IPS-18c (cell line): ENCODE measurements around the gene PNKP.

ENCODE experiments used
- H3K4me3 ChIP-seq: 2 replicates; pipeline ENCODE4 v1.7.0; 2013; ENCODE audit warnings: low read depth, mild to moderate bottlenecking, low read length, moderate library complexity; ENCODE audit not compliant: insufficient read depth
- H3K9me3 ChIP-seq: one replicate; pipeline ENCODE4 v1.6.1; 2013; ENCODE audit warnings: mild to moderate bottlenecking, low read length, moderate library complexity; ENCODE audit not compliant: control insufficient read depth, insufficient read depth

The PNKP gene

DNA sequence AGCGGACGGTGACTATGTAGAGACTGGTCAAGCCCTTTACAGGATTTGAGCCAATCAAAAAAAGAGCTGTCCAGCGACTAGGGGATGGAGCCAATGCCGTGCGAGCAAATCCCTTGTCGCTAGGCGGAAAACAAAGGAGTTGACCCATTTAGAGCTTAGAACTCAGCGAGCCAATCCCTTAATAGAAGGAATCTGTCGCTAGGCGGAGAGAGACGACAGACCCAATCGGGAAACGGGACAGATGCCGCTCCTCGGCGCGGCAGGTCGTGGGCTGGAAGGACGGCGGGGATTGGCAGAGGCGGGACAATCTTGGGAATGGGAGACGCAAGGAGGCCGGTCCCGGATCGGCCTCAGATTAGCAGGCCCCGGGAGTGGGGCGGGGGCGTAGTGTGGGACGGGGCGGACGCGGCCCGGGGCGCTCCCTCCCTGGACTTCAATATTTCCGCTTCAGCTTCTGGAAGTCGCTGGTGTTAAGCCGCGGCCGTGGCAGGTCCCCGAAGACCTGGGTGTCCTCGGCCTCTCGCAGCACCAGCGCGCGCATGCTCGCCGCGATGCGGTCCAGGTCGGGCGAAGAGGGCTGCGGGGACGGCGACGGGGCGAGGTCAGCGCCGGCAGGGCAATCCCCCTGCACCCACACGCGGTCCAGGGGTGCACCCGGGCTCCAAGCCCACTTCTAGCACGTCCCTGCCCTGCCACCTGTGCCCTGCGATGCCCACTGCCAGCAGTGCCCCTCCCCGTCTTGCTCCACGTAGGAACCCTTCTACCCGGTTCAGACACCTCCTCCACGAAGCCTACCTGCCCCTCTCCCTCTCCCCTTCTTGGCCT is 2.3 kb upstream of the PNKP start:
- Histone ChIP-seq H3K9me3 (peaks cover 2% of the 10 kb centered on the region), H3K4me3 (peak overlapping the region; percentile 62)

GRCh38 chr19:49869009-49869483 is 1.7 kb upstream of the PNKP start:
- Histone ChIP-seq H3K9me3 (peaks cover 2% of the 10 kb centered on the region), H3K4me3 (peak overlapping the region; percentile 46; the same call in 1 of the 2 replicates)

GRCh38 chr19:49864890-49865289 is 2.5 kb downstream of the PNKP start:
- H3K4me3 ChIP-seq: 0 out of 2 replicates have a peak overlapping the region, but pooled peaks have one; percentile 15

DNA sequence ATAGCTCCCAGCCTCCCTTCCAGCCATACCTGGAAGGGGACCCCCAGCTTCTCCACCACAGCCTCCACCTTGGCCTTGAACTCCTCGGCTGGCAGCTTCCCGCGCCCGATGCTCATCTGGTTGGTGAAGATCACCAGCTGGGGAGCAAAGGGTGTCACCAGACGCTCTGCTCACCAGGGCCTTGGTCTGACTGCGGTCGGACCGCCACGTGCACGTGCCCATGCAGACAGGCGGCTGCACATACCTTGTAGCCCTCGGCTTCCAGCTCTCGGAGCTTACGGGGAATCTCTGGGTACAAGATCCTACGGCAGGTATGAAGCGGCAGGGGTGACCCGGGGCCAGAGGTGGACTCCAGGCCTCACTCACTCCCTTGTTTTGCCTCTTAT is 3.4 kb downstream of the PNKP start:
- peaks cover 2% of the 10 kb centered on the region for H3K9me3 ChIP-seq
- no peak overlapping the region for H3K4me3 ChIP-seq

More at GRCh38 chr19:49864890-49865289, 2.5 kb downstream of the PNKP start:
- H3K9me3 ChIP-seq: peaks cover 2% of the 10 kb centered on the region

DNA sequence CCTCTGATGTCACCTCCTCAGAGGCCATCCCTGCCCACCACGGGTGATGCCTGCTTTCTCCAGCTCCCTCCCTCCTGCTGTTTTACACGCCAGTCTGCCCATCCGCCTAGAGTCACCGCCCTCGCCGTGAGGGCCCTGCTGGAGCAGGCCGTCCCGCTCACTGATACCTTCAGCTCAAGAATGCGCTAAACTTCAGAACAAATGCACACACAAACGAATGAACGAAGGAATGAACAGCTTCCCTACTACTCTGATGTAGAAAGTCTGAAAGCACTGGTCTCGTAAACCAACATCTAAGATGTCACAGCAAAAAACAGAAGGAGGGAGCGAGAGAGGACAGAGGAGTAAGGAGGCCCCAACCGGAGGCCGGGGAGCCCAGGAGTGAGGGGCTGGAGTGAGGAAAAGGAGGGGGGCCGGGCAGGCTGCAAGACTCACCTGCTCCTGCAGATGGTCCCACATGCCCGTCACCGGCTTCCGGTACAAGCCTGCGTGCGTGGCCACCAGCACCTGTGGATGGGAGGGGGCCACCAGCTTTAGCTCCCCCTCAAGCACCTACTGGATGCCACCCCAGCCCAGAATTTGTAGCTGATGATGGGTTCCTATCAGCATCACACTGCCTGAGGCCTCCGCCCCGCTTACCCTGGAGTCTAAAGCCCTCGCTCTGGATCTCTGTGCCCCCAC is 4.0 kb downstream of the PNKP start:
- H3K9me3 ChIP-seq: peaks cover 2% of the 10 kb centered on the region
- no peak overlapping the region for H3K4me3 ChIP-seq

DNA sequence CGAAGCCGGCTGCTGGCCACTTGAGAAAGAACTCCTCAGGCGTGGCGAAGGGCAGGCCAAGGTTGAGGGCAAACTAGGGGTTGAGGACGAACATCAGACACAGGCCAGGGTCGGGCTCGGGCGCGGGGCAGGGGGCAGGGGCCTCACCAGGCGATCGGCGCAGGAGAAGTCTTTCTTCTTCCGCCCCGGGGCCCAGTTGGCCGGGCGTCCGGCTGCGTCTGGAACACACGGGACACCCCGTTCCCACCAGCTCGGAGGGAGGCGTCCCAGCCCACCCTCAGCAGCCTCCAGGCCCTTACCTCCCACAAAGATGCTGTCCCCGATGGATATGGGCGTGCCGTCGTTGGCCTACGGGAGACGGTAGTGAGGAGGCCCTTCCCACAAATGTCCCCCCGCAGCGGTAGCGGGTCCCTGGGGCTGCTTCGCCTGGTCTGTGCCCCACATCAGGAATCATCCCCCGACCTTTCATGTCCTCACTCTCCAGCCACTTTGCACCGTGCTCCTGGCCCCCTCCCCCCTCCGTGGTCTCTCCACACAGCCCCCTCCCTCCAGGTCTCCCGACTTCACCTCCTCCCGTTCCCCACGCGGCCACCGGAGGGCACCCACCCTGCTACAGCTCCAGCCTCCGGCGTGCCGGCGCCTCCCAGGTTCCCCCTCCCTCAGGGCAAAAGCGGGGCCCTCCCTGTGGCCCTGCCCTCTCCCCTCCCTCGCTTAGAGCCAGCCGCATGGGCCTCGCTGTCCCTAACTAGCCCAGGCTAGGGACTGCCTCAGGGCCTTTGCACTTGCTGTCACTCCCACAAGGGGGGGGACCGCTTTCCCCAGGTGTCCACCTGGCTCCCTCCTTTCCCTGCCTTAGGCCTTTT is 4.8 kb downstream of the PNKP start:
- H3K4me3 ChIP-seq: no peak overlapping the region
- H3K9me3 ChIP-seq: no peaks in the 10 kb centered on the region

DNA sequence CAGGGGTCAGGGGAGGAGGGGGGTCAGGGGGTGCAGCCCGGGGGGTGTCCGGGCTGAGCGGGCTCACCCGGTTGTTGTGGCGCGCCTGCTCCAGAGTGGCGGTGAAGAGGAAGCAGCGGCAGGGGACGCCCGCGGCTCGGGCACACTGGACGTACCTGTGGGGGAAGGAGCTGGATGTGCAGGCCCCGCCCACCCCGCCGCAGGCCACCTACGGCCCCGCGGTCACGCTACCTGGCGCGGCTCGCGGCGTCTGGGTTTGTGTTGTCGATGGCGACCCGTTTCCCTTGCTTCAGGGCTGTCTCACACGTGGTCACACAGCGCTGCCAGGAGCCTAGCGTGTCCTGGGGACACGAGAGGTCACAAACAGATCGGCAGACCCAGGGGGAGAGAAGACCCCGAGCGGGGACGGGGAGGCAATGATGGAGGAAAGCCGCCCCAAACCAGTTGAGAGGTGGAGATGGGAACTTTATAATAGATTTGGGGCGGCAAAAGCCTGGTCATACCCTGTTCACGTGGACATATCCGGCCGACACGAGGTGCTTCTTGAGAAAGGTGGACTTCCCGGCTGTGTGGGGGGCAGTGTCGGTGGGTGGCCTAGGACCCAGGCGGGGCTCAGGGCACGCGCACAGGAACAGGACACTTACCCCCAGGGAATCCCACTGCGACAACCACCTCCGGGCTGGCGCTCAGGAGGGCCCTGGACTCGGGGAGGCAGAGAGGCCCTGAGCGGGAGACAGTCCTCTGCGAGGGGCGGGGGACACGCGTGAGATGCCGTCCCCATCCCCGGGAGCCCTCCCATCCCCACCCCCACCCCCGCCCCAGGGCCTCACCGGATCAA is 5.6 kb downstream of the PNKP start:
- no peaks in the 10 kb centered on the region for H3K9me3 ChIP-seq
- H3K4me3 ChIP-seq: no peak overlapping the region

- H3K4me3 ChIP-seq: no peak overlapping the region
- no peaks in the 10 kb centered on the region for H3K9me3 ChIP-seq
Measured at GRCh38 chr19:49861107-49861506, 6.3 kb downstream of the PNKP start.

GRCh38 chr19:49860336-49861102 is 6.9 kb downstream of the PNKP start:
- no peak overlapping the region for H3K4me3 ChIP-seq

DNA sequence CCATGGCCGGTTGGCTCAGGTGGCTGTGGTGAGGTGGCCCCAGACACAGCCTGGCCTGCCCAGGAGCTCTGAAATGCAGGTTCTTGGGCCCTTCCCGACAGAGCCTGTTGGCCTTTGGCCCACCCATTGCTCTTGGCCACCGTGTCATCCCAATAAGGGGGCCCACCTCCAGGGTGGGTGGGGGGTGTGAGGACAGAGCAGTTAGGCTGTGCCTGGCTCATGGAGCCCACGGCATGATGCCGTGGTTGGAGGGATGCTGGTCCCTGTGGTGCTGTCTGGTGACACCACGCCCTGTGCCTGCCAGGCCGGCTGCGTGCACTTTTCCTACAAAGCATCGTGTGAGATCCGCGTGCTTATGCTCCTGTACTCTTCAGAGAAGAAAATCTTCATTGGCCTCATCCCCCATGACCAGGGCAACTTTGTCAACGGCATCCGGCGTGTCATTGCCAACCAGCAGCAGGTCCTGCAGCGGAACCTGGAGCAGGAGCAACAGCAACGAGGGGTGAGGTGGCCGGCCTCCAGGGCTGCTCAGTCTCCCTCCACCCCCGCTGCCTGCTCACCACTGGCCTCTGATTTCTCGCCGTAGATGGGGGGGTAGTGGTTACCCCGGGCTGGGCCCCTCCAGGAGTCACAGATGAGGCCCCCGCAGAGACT is 7.6 kb downstream of the PNKP start:
- Histone ChIP-seq H3K9me3 (no peaks in the 10 kb centered on the region), H3K4me3 (no peak overlapping the region)

More at GRCh38 chr19:49860336-49861102, 6.9 kb downstream of the PNKP start:
- H3K9me3 ChIP-seq: no peaks in the 10 kb centered on the region

- Histone ChIP-seq H3K9me3 (no peaks in the 10 kb centered on the region), H3K4me3 (no peak overlapping the region)
Measured at GRCh38 chr19:49858088-49858985, 9.0 kb downstream of the PNKP start.

DNA sequence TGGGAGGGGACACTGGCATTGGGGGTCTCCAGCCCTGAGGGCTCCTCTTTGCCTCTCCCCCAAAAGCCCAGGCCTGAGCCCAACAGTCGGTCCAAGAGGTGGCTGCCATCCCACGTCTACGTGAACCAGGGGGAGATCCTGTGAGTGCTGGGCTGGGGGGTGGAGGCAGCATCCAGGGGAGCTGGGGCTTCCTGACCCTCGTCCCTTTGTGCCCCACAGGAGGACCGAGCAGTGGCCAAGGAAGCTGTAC is 9.6 kb downstream of the PNKP start:
- Histone ChIP-seq H3K4me3 (no peak overlapping the region), H3K9me3 (no peaks in the 10 kb centered on the region)

DNA sequence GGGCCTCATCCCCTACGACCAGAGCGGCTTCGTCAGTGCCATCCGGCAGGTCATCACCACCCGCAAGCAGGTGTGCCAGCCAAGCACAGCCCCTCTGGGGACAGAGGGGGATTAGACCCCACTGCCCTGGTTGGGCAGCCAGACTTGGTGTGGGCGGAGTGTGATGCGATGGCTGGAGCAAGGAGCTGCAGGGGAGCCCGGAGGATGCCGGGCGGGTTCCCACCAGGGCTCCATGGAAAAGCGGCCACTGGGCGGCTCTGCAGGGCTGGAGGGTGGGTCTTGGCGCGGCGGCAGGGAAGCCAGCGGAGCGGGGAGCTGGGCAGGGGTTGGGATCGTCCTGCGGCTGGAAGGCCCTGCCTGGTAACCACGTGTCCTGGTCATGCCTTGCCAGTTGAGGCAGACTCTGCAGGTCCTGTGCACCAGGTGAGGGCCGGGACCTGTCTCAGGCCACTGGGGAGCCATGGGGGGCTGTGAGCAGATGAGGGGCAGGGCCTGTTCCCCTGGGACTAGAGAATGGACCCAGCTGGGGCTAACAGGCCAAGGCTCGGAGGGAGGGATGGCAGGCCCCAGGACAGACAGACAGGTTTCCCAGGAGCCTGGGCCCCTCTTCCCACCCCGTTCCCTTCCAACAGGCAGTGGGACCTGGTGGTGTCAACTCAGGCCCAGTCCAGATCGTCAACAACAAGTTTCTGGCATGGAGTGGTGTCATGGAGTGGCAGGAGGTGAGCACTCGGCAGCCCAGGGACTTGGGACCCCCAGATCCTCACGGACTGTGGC is 10.1 kb downstream of the PNKP start:
- no peak overlapping the region for H3K4me3 ChIP-seq
- H3K9me3 ChIP-seq: no peaks in the 10 kb centered on the region

DNA sequence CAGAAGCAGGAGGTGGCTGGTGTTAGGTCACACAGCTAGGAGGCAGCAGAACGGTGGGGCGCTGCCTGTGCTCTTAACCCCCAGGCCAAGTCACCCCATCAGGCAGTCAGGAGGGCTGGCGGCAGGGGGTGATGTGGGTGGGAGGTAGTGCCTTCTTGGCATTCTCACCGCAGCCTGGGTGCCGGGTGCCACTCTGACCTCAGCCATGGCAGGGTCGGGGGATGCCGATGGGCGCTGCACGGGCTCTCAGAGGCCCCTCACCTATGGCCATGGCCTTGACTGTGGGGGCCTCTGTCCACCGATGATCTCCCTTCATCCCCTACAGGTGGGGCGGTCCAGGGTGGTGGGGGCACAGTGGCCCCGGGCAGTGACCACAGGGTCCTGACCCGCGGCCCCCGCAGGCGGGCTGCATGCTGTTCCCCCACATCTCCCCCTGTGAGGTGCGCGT is 10.8 kb downstream of the PNKP start:
- no peak overlapping the region for H3K4me3 ChIP-seq

More for the DNA sequence above, 10.8 kb downstream of the PNKP start:
- H3K9me3 ChIP-seq: no peaks in the 10 kb centered on the region
